ENCODE results near the gene CYP3A5. TPM values are rescaled to one million over a fixed set of nuclear protein-coding genes. Genes with fewer than 3 reads are reported as not detected.
"Not testable (repeated sequence)": the region's sequence is repeated elsewhere in the genome, so short reads cannot be mapped to it uniquely, and the experiment has no call there.

CYP3A5 gene
- total and polyA plus RNA-seq, 12 donors: 4.1 to 92.7 (median 39.6) TPM

DNA sequence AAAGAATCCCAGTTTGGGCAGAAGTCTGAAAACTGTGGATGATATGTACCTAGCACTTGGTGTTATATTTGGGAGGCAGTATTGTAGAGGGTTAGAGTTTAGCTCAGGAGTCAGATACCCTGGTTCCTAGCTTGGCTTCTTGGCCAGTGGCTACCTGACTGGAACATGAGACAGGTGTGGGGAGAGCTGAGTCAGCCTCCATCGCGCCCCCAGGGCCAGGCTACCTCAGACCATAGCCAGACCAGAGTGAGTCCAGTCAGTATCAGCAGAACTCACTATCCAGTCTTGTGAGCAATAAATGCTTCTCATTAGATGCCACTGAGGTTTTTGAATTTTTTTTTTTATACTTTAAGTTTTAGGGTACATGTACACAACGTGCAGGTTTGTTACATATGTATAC is 26.0 kb downstream of the CYP3A5 start:
- DNase-seq: no peak
- Histone ChIP-seq H3K36me3 (replicated peaks in 1 of 2) (no peaks in the 10 kb centered on the region), H3K27me3 (no peaks in the 10 kb centered on the region), H3K4me1 (replicated peaks in 1 of 2) (no peaks in the 10 kb centered on the region), H3K4me3 (no peak overlapping the region), H3K9me3 (replicated peaks in 1 of 3) (no peaks in the 10 kb centered on the region), H3K27ac (no peak overlapping the region)
- no peak for TF ChIP-seq POLR2A (IDR thresholded peaks at IDR 0.05)
- TF ChIP-seq, protein P1, sequence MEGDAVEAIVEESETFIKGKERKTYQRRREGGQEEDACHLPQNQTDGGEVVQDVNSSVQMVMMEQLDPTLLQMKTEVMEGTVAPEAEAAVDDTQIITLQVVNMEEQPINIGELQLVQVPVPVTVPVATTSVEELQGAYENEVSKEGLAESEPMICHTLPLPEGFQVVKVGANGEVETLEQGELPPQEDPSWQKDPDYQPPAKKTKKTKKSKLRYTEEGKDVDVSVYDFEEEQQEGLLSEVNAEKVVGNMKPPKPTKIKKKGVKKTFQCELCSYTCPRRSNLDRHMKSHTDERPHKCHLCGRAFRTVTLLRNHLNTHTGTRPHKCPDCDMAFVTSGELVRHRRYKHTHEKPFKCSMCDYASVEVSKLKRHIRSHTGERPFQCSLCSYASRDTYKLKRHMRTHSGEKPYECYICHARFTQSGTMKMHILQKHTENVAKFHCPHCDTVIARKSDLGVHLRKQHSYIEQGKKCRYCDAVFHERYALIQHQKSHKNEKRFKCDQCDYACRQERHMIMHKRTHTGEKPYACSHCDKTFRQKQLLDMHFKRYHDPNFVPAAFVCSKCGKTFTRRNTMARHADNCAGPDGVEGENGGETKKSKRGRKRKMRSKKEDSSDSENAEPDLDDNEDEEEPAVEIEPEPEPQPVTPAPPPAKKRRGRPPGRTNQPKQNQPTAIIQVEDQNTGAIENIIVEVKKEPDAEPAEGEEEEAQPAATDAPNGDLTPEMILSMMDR (IDR thresholded peaks at IDR 0.05): no peak
- intact Hi-C loops (cut with DNase I): no loop called here
- WGBS, 4 donors: 96 to 97% (median 97%) methylated on average over 3 of the region's 3 CpGs

DNA sequence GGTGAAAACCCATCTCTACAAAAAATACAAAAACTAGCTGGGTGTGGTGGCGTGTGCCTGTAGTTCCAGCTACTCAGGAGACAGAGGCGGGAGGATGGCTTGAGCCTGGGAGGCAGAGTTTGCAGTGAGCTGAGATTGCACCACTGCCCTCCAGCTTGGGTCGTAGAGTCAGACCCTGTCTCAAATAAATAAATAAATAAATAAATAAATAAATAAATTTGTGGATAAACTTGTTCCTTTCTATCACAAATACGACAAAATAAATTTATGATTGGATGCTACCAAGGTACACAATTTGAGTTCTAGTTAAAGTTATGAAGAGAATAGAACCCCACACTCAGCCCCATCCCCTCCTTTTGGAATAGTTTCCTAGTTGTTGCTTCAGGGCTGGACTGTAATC is 26.5 kb downstream of the CYP3A5 start:
- DNase-seq; H3K27me3 ChIP-seq; H3K36me3 ChIP-seq (replicated peaks in 1 of 2); H3K9me3 ChIP-seq (replicated peaks in 1 of 3); H3K27ac ChIP-seq; H3K4me3 ChIP-seq; H3K4me1 ChIP-seq (replicated peaks in 1 of 2); intact Hi-C loops (cut with DNase I): not testable (repeated sequence)
- WGBS, 4 donors: 95 to 99% (median 98%) methylated on average over 4 of the region's 4 CpGs

DNA sequence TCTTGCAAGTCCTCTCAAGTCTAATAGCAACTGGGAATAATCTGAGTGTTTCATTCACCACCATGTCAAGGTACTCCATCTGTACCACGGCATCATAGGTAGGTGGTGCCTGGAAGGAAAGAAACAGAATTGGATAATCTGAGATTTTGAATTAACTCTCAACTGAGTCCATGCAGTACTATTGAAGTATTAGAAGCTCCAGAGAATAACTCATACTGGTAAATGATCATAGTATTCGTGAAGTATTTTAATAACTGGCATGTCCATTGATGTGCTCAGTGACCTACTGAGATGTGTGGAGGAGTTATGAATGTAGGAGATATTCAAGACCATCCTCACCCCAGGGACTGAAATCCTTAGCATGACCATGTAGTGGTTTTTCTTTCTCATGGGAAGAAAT is 27.1 kb downstream of the CYP3A5 start:
- no peaks in the 10 kb centered on the region for H3K9me3 ChIP-seq (replicated peaks in 1 of 3)
- H3K4me3 ChIP-seq: no peak overlapping the region
- no peaks in the 10 kb centered on the region for H3K27me3 ChIP-seq
- no peak overlapping the region for H3K27ac ChIP-seq
- DNase-seq: no peak
- H3K4me1 ChIP-seq (replicated peaks in 1 of 2): no peaks in the 10 kb centered on the region
- TF ChIP-seq, protein P1 (IDR thresholded peaks at IDR 0.05): no peak
- TF ChIP-seq POLR2A (IDR thresholded peaks at IDR 0.05): no peak
- WGBS, 4 donors: 95 to 97% (median 96%) methylated on average over 2 of the region's 2 CpGs
- no peaks in the 10 kb centered on the region for H3K36me3 ChIP-seq (replicated peaks in 1 of 2)
- intact Hi-C loops (cut with DNase I): no loop called here

DNA sequence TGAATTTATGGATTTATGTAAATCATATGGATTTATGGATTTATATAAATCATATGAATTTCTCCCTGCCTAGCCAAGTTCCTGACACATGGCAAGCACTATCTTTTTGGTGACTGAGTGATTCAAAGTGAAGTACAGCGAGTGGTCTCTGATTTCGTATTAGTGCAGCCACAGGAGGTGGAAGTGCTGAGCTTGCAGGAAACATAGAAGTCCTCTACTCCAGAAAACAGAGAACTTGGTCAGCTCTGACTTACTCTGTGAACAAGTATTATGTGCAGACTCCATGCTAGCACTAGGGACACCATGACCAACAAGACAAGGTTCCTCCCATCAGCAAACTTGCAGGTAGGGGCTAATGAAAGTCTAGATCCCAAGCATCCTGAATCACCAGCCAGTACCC is 28.5 kb downstream of the CYP3A5 start:
- Histone ChIP-seq H3K27ac (no peak overlapping the region), H3K9me3 (replicated peaks in 1 of 3) (no peaks in the 10 kb centered on the region), H3K36me3 (replicated peaks in 1 of 2) (no peaks in the 10 kb centered on the region), H3K4me1 (replicated peaks in 1 of 2) (no peaks in the 10 kb centered on the region), H3K27me3 (no peaks in the 10 kb centered on the region), H3K4me3 (no peak overlapping the region)
- TF ChIP-seq POLR2A (IDR thresholded peaks at IDR 0.05): no peak
- TF ChIP-seq, protein P1 (IDR thresholded peaks at IDR 0.05): no peak
- 95 to 97% (median 97%) methylated on average over 2 of the region's 2 CpGs for WGBS, 4 donors
- DNase-seq: no peak
- intact Hi-C loops (cut with DNase I): no loop called here

DNA sequence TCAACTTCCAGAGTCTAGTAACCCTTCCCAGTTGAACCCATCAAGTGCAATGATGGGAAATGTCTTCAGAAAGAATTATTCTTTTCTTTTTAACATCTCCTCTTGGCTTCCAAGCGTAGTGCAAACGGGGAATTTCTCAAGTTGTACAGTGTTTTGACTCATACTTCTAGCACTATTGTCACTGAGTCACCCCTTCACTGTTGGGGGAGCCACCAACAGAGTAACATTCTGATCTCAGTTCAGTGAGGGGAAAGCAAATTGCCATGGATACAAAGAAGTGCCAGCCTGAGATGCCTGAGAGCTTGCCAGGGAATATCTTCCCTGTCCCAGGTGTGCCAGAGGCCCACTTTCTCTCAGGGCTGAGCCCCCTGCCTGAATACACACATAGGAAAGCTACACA is 31.0 kb downstream of the CYP3A5 start:
- Histone ChIP-seq H3K27ac (no peak overlapping the region), H3K27me3 (no peaks in the 10 kb centered on the region), H3K4me3 (no peak overlapping the region), H3K36me3 (replicated peaks in 1 of 2) (no peaks in the 10 kb centered on the region), H3K9me3 (replicated peaks in 1 of 3) (no peaks in the 10 kb centered on the region), H3K4me1 (replicated peaks in 1 of 2) (no peaks in the 10 kb centered on the region)
- TF ChIP-seq, protein P1 (IDR thresholded peaks at IDR 0.05): no peak
- no peak for TF ChIP-seq POLR2A (IDR thresholded peaks at IDR 0.05)
- intact Hi-C loops (cut with DNase I): no loop called here
- WGBS, 4 donors: 83 to 93% (median 92%) methylated on average over 2 of the region's 2 CpGs
- DNase-seq: no peak

Measured in adrenal gland (tissue), 12 donors.